A673 (cell line): ENCODE data around the gene AMER2. TPM values are rescaled to one million over a fixed set of nuclear protein-coding genes. Genes with fewer than 3 reads are reported as not detected.
A peak's percentile ranks its signal among the peaks of the same experiment; 100 is the strongest.

Source experiments
- BruUV-seq: library from RNA; stranded (reverse); fragments of 400-500 nt; replicated peaks from 2 replicates; lab custom pipeline; 2021; lab: Mats Ljungman, UMichigan
- CTCF ChIA-PET: fragments of 300-600 bp; sonication (Branson Sonifier 250); formaldehyde crosslinking; loops from one replicate; lab custom pipeline; 2022; ENCODE audit warnings: antibody characterized with exemption; lab: Charles Lee
- POLR2A ChIA-PET: fragments of 300-600 bp; sonication (Branson Sonifier 250); formaldehyde crosslinking; loops from one replicate; lab custom pipeline; 2022; ENCODE audit warnings: antibody characterized with exemption; ENCODE audit not compliant: low non-redundant PET; lab: Charles Lee
- DNase-seq: peaks from one replicate; pipeline ENCODE4 v3.0.0-alpha.2; 2015; ENCODE audit warnings: low spot score
- H3K27ac ChIP-seq: fragments of 200-600 bp; sonication (generic); 2 replicates; pipeline ENCODE4 v1.5.1; 2016; ENCODE audit warnings: mixed run types, low read depth, mild to moderate bottlenecking, mixed read lengths, antibody characterized with exemption, low read length; ENCODE audit not compliant: poor library complexity, severe bottlenecking
- H3K27me3 ChIP-seq: fragments of 200-600 bp; sonication (generic); replicated peaks from 2 replicates; pipeline ENCODE4 v1.6.1; 2017; ENCODE audit warnings: mixed run types, low read depth, mild to moderate bottlenecking, mixed read lengths, antibody characterized with exemption, low read length; ENCODE audit not compliant: insufficient read depth, poor library complexity
- H3K36me3 ChIP-seq: fragments of 200-600 bp; sonication (generic); 2 replicates; pipeline ENCODE4 v1.6.1; 2016; ENCODE audit warnings: mixed run types, mild to moderate bottlenecking, mixed read lengths, antibody characterized with exemption, low read length; ENCODE audit not compliant: insufficient read depth, poor library complexity, severe bottlenecking
- H3K4me1 ChIP-seq: fragments of 200-600 bp; sonication (generic); 2 replicates; pipeline ENCODE4 v1.6.1; 2017; ENCODE audit warnings: mixed run types, mild to moderate bottlenecking, mixed read lengths, antibody characterized with exemption, low read length; ENCODE audit not compliant: insufficient read depth, poor library complexity, severe bottlenecking
- H3K4me3 ChIP-seq: fragments of 200-600 bp; sonication (generic); 2 replicates; pipeline ENCODE4 v1.5.1; 2016; ENCODE audit warnings: low read depth, mixed run types, mild to moderate bottlenecking, mixed read lengths, low read length; ENCODE audit not compliant: poor library complexity, severe bottlenecking
- H3K9me3 ChIP-seq: fragments of 200-600 bp; sonication (generic); 2 replicates; pipeline ENCODE4 v1.6.1; 2016; ENCODE audit warnings: mixed run types, low read depth, mild to moderate bottlenecking, mixed read lengths, antibody characterized with exemption, low read length; ENCODE audit not compliant: poor library complexity, severe bottlenecking
- CTCF ChIP-seq: fragments of 300-800, 200-600 bp; sonication (generic); conservative IDR thresholded peaks from 2 replicates; pipeline ENCODE4 v1.5.1; 2017; ENCODE audit warnings: low read depth, mild to moderate bottlenecking, antibody characterized with exemption, low read length, moderate library complexity, mixed read lengths
- EZH2 ChIP-seq: fragments of 200-600 bp; sonication (generic); IDR thresholded peaks from 2 replicates; pipeline ENCODE4 v1.6.1; 2017; ENCODE audit warnings: borderline replicate concordance, low read depth, mild to moderate bottlenecking, mixed read lengths, antibody characterized with exemption, low read length; ENCODE audit not compliant: poor library complexity, severe bottlenecking
- intact Hi-C: fragments of 100-400 bp; cut with micrococcal nuclease; formaldehyde crosslinking; loops from one replicate; pipeline ENCODE4 v1.10.0; 2022; ENCODE audit not compliant: unreplicated experiment
- total RNA-seq: library from RNA; stranded (reverse); gene quantifications from 2 replicates; pipeline ENCODE4 v1.2.3, GENCODE V29; 2021

AMER2 gene
- total RNA-seq, 1 experiment from 2014 or later, result 70.6 TPM

DNA sequence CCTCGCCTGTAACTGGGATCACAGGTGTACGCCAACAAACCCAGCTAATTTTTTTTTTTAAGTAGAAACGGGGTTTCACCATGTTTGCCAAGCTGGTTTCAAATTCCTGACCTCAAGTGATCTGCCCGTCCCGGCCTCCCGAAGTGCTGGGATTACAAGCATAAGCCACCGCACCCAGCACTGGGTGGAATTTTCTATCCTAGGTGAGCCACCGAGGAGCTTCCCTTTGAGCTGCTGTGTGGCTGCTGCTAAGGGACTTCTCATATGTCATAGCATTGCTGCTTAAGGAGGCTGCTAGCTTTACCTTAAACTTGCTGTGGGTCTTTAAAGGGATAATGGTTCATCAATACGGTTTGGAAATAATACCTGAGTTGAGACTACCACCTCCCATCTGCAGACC is 2.9 kb upstream of the AMER2 start:
- BruUV-seq, result no TSS peak
- no peaks in the 10 kb centered on the region for H3K27me3 ChIP-seq
- intact Hi-C loops, result no loop called here
- DNase-seq, result no peak
- H3K4me1 ChIP-seq, result peaks cover 38% of the 10 kb centered on the region
- CTCF ChIA-PET, result no interaction called here
- H3K27ac ChIP-seq, result peak overlapping the region; percentile 90
- H3K9me3 ChIP-seq, result no peaks in the 10 kb centered on the region
- TF ChIP-seq CTCF (no peak), EZH2 (no peak)
- H3K36me3 ChIP-seq, result no peaks in the 10 kb centered on the region
- POLR2A ChIA-PET, result interaction anchor here (0.7 kb wide), 1 partner anchor 30 kb away, joined by 6 read pairs; no protein-coding TSS in a partner anchor
- H3K4me3 ChIP-seq, result no peak overlapping the region

GRCh38 chr13:25174304-25174703 is 2.2 kb upstream of the AMER2 start:
- CTCF ChIA-PET, result interaction anchor here (0.6 kb wide), 2 partner anchors 12 to 44 kb away, joined by 4 to 5 read pairs; no protein-coding TSS in a partner anchor
- peak overlapping the region; percentile 5 for H3K4me3 ChIP-seq
- BruUV-seq, result no TSS peak
- TF ChIP-seq CTCF (no peak), EZH2 (no peak)
- H3K27me3 ChIP-seq, result no peaks in the 10 kb centered on the region
- POLR2A ChIA-PET, result no interaction called here
- H3K9me3 ChIP-seq, result no peaks in the 10 kb centered on the region
- peak overlapping the region; percentile 90 for H3K27ac ChIP-seq
- DNase-seq, result peak; percentile 57
- peaks cover 7% of the 10 kb centered on the region for H3K36me3 ChIP-seq
- intact Hi-C loops, result loop anchor here (5.0 kb wide), 3 partner anchors 113 to 897 kb away; partner anchors contain the start of genes MTMR6 and NUP58
- peaks cover 35% of the 10 kb centered on the region for H3K4me1 ChIP-seq

- no peaks in the 10 kb centered on the region for H3K9me3 ChIP-seq
- CTCF ChIA-PET, result no interaction called here
- no peak for TF ChIP-seq EZH2
- intact Hi-C loops, result loop anchor here (5.0 kb wide), 3 partner anchors 115 to 895 kb away; partner anchors contain the start of genes MTMR6 and NUP58
- H3K4me1 ChIP-seq, result peaks cover 37% of the 10 kb centered on the region
- BruUV-seq, result no TSS peak
- peak overlapping the region; percentile 96 for H3K27ac ChIP-seq
- peak overlapping the region; percentile 75 for H3K4me3 ChIP-seq
- peaks cover 27% of the 10 kb centered on the region for H3K36me3 ChIP-seq
- no peaks in the 10 kb centered on the region for H3K27me3 ChIP-seq
- POLR2A ChIA-PET, result interaction anchor here (1.2 kb wide), 1 partner anchor 8 kb away, joined by 14 read pairs; no protein-coding TSS in a partner anchor
- no peak for DNase-seq
Observed at GRCh38 chr13:25172303-25172630, 179 bp upstream of the AMER2 start.
